Transverse colon (tissue), 4 donors: ENCODE data around the gene ZNF830.
A peak's percentile ranks its signal among the peaks of the same experiment; 100 is the strongest.

Experiments
- EP300 ChIP-seq: sonication (generic); formaldehyde crosslinking; IDR thresholded peaks from one replicate; pipeline ENCODE4 v1.6.1; 2017; ENCODE audit warnings: antibody characterized with exemption, low read depth
- POLR2A ChIP-seq: fragments of 450-650 bp; IDR thresholded peaks from one replicate; pipeline ENCODE4 v1.6.1; 2016; ENCODE audit warnings: antibody characterized with exemption, mild to moderate bottlenecking, moderate library complexity
- POLR2AphosphoS5 ChIP-seq, 3 donors: sonication (generic); formaldehyde crosslinking; IDR thresholded peaks; one replicate each; pipeline ENCODE4 v1.6.1; 2016; ENCODE audit warnings: antibody characterized with exemption in 3 of 3
- TF ChIP-seq, protein P1 (sequence below), 5 experiments: fragments of 200-600 bp in 3 of 5; fragments of 450-650 bp in 2 of 5; sonication (generic) in 3 of 5; IDR thresholded peaks; 1 replicate in 2 of 5; 2 replicates in 3 of 5; pipeline ENCODE4 v1.5.1; 2016 to 2017; ENCODE audit warnings: antibody characterized with exemption in 5 of 5, inconsistent platforms in 3 of 5, mild to moderate bottlenecking in 2 of 5, moderate library complexity in 1 of 5

DNA sequence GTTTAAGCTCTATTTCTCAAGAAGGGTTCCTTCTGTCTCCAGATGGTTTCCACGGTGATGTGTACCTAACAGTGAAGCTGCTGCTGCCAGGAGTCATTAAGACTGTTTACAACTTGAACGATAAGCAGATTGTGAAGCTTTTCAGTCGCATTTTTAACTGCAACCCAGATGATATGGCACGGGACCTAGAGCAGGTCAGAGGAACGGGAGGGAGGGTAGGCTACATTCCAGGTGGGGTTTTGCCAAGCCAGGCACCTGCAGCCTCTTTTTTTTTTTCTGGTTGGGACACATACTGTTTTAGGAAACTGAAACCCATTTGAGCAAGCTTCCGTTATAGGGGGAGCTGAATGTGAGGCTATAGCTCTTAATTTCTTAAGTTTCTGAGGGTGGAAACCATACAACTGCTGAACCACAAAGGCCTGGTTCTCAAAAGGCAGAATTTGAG lies 29.6 kb downstream of the ZNF830 start:
- TF ChIP-seq, protein P1, sequence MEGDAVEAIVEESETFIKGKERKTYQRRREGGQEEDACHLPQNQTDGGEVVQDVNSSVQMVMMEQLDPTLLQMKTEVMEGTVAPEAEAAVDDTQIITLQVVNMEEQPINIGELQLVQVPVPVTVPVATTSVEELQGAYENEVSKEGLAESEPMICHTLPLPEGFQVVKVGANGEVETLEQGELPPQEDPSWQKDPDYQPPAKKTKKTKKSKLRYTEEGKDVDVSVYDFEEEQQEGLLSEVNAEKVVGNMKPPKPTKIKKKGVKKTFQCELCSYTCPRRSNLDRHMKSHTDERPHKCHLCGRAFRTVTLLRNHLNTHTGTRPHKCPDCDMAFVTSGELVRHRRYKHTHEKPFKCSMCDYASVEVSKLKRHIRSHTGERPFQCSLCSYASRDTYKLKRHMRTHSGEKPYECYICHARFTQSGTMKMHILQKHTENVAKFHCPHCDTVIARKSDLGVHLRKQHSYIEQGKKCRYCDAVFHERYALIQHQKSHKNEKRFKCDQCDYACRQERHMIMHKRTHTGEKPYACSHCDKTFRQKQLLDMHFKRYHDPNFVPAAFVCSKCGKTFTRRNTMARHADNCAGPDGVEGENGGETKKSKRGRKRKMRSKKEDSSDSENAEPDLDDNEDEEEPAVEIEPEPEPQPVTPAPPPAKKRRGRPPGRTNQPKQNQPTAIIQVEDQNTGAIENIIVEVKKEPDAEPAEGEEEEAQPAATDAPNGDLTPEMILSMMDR (IDR thresholded peaks at IDR 0.05), result no peak
- TF ChIP-seq EP300, result no peak
- no peak for TF ChIP-seq POLR2A
- TF ChIP-seq POLR2AphosphoS5 (IDR thresholded peaks at IDR 0.05), result peak in 1 of 3 donors; percentile 52
